ENCODE results near the gene RELN.
"Not testable (repeated sequence)": the region's sequence is repeated elsewhere in the genome, so short reads cannot be mapped to it uniquely, and the experiment has no call there.

RELN gene

DNA sequence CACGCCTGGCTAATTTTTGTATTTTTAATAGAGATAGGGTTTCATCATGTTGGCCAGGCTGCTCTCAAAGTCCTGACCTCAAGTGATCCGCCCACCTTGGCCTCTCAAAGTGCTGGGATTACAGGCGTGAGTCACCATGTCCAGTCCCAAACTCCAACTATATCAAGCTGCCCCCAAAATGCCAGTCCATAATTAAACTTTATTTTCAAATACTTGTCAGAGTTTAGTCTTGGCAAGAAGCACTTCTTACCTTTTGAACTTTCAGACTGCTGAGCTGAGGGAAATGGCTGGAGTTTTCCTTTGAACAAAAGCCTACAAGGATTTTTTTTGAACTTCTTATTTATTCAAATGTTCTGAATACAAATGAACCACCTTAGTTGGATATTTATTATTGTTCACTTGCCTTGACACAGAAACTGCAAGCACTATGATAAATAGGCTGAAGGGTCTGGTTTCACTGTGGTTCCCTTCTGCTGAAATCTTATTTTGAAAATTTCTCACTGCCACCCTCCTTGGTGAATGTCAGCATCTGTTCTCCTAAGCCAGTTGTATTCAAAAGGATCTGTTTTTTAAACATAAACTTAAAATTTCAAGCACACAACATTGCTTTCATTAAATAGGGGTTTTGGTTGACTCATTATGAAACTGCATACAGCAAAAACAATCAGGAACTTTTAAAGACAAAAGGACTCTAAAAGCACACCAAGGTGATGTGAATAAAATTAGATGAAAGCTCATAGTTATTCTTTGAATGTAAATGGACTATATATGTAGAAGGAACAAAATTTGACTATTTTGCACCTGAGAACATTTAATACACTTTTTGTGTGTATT is 441.8 kb downstream of the RELN start:
- DNase-seq: no peak

DNA sequence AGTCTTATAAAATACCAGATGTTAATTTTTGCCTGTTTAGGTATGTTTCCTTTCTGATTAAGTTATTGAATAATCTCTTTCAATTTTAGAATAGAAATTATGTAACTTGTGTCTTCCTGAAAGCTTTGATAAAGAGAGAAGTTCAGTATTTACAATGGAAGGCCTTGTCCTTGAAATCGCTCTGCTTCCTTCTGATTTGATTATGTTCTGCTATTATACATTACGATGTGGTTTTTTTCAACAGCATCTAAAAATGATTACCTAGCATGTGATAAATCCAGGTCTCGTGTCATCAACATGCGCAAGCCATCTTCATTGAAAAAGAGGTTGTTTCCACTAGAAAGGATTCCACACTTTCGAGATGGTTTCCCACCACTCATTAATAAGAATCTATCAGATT is 447.0 kb downstream of the RELN start:
- DNase-seq: no peak

DNA sequence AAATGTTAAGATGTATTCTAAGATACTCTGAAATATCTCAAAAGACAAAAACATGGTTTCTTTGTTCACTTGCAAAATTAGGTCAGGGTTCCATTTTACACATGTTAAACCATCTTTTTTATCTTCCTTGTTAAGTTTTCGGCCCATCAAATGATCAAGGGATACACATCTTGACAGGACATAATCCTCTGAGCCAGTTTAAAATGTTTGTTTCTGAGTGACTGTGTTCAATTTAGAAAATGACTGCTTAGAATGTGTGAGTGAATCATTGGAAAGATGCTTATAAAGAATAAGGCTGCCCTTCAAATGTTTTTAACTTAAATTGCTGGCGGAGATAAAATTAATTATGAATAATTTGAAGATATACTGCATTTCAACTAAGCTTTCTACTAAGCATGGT is 447.5 kb downstream of the RELN start:
- DNase-seq: no peak

DNA sequence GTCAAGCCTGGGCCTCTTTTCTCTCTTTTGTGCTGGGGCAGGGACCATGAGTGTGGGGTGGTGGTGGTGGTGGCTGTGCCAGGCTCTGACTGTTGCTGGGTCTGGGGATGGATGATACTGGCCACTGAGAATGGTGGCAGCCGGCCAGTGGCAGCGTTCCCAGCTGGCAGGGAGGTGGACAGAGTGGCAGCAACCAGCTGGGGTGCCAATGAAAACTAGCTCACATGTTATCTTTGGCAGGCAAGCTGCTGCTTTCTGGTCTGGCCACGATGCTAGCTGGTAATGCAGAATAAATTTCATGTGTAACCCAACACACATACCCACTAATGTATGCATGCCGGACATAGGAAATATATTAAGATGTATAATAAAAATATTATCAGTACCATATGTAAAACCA is 448.4 kb downstream of the RELN start:
- DNase-seq: no peak

DNA sequence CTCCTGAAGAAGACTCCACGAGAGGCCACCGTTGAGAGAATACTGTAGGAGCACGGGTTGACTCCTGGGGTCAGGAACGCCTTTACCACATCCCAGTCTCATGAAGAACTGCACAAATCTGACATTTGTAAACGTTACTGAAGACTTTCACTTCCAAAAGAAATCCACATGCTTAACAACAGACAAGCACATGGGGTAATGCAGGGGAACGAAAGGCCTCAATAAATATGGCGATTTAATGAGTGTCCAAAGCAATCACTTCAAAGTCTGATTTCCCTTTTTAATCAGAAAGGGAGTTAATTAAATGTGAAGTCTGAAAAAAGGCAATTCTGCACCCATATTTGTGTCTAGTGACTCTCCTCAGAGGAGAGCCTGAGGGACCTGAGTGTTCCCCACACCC is 449.1 kb downstream of the RELN start:
- DNase-seq: no peak

DNA sequence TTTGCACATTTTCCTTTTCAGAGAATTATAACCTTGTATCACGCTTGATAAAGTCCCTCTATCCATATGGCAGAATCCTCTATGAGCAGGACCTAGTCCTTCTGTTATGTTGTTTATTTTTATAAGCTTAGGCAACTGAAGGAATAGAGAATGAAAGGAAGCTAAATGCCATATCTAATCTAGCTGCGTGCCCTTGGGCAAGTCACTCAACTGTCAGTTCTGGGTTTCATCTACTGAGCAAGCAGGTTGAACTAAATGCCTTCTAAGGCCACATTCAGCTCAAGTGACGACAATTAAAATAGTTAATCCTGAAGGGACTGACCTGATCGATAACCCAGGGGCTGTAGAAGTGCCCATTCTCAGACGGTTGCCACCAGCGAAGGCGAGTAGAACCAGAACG is 449.6 kb downstream of the RELN start:
- no peak for DNase-seq

- DNase-seq: no peak
Measured at GRCh38 chr7:103538964-103539709, 450.3 kb downstream of the RELN start.

- no peak for DNase-seq
Measured at GRCh38 chr7:103533761-103534160, 455.7 kb downstream of the RELN start.

- DNase-seq: no peak
Measured at GRCh38 chr7:103532955-103533354, 456.5 kb downstream of the RELN start.

GRCh38 chr7:103528152-103528551 is 461.3 kb downstream of the RELN start:
- no peak for DNase-seq

DNA sequence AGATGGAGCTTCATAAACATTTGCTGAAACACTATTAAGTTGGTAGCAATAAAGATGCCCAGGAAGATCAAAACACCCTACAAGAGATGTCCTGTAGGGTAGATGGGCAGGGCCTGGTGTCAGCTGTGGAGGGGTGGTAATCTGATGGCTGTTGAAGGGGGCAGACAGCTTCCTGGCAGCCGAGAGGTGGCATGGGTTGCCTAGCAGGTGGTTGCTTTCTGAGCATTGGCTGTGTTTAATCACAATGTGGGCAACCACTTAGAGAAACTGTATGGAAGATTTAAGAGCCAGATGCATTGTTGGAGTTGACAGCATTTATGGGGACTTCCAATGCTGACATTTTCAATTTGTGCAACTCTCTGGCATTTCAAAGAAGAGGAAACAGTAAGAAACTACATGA is 463.5 kb downstream of the RELN start:
- no peak for DNase-seq

GRCh38 chr7:103524042-103524907 is 465.2 kb downstream of the RELN start:
- DNase-seq: peak in 2 of 4 experiments; percentile 3 to 6

- DNase-seq: no peak
Measured at GRCh38 chr7:103521937-103522336, 467.5 kb downstream of the RELN start.

- no peak for DNase-seq
Measured at GRCh38 chr7:103504505-103505135, 484.8 kb downstream of the RELN start.

GRCh38 chr7:103501206-103501605 is 488.3 kb downstream of the RELN start:
- no peak for DNase-seq

- DNase-seq: no peak
Measured at GRCh38 chr7:103499976-103500375, 489.5 kb downstream of the RELN start.

DNA sequence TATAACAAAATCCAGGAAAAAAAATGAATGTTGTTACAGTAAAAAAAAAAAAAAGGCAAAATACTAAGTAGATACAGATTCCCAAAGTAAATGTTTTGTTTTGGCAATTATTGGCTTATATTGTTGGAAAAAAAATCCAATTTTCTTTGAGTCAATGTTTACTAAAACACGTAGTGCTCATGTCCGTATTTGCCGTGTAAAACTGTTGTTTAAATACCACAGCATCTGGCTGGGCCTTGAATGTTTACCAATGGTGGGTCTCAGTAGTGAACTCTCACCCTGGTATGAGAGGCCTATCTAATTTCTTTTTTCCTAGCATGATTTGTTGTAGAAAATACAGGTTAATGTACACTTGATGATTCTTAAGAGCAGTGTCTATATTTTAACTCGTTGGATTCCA is 502.0 kb downstream of the RELN start:
- DNase-seq: no peak

DNA sequence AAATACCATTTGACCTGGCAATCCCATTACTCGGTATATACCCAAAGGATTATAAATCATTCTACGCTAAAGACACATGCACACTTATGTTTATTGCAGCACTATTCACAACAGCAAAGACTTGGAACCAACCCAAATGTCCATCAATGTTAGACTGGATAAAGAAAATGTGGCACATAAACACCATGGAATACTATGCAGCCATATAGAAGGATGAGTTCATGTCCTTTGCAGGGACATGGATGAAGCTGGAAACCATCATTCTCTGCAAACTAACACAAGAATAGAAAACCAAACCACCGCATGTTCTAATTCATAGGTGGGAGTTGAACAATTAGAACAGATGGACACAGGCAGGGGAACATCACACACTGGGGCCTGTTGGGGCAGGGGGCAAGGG is 502.6 kb downstream of the RELN start:
- DNase-seq: not testable (repeated sequence)

- no peak for DNase-seq
Measured at GRCh38 chr7:103480771-103481170, 508.7 kb downstream of the RELN start.

DNA sequence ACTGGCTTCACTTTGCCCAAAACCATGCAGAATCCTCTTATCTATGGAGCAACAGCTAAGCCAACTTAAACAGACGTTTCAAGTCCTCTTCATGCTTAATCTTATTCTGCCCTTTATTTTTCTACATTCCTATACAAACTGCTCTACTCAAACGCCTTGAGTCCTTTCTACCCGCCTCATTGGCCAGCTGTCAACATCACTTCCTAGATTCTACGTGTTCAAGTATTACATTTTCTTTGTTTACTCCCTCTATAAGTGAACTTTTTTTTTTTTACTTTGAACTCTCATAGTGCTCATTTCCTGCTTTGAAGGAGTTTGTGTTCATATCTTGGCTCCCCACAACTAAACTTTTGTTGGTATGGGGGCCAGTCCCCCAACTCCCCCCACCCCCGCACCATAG is 514.5 kb downstream of the RELN start:
- DNase-seq: no peak

- no peak for DNase-seq
Measured at GRCh38 chr7:103469095-103469948, 520.1 kb downstream of the RELN start.

GRCh38 chr7:103466814-103467213 is 522.6 kb downstream of the RELN start:
- DNase-seq: no peak

Data from suppressor macrophage (primary cell).